Measurements from ENCODE around the gene PTBP1. TPM values are rescaled to one million over a fixed set of nuclear protein-coding genes. Genes with fewer than 3 reads are reported as not detected.

PTBP1 gene
- total RNA-seq, 1 donor from 2014 or later: 237 TPM

DNA sequence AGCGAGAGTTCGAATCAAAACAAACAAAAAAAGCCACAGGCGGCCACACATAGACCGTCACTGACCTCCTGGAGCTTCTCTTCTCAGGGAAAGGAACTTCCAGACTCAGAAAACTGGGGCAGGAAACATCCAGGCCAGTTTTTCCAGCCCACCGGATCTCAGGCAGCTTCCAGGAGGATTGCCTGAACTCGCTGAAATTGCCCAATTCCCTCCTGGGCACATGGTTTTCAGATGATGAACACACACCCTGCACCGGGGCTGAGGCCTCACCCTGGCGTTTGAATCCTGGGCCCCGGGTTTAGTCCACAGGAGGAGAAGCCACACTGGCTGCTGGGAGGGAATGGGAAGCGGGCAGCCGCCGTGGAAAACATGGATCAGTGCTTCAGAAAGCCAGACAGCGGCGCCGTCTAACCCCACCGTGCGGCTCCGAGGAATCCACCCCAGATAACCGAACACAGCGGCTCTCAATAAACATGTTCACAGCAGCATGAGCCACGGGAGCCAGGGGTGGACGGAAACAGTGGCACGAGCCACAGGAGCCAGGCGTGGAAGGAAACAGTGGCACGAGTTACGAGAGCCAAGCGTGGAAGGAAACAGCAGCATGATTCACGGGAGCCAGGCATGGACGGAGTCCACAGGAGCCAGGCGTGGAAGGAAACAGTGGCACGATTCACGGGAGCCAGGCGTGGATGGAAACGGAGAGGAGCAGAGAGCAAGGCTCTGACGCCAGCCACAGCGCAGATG lies 18.2 kb upstream of the PTBP1 start:
- no peak overlapping the region for H3K4me2 ChIP-seq
- no peak overlapping the region for H3K9ac ChIP-seq
- no peaks in the 10 kb centered on the region for H3K9me3 ChIP-seq (ENCODE audit: low read depth)
- Mint-ChIP-seq H3K4me3 (peak overlapping the region; percentile 50), H3K9me3 (no peaks in the 10 kb centered on the region), H3K27me3 (ENCODE audit: insufficient read depth, low read depth) (peaks cover 10% of the 10 kb centered on the region), H3K36me3 (no peaks in the 10 kb centered on the region), H3K4me1 (peaks cover 21% of the 10 kb centered on the region), H3K27ac (peak overlapping the region; percentile 66)
- H3K36me3 ChIP-seq: no peaks in the 10 kb centered on the region
- H3K27ac ChIP-seq: no peak overlapping the region
- H3K4me1 ChIP-seq: peaks cover 18% of the 10 kb centered on the region
- no peak overlapping the region for H3K4me3 ChIP-seq
- TF ChIP-seq, protein P1, sequence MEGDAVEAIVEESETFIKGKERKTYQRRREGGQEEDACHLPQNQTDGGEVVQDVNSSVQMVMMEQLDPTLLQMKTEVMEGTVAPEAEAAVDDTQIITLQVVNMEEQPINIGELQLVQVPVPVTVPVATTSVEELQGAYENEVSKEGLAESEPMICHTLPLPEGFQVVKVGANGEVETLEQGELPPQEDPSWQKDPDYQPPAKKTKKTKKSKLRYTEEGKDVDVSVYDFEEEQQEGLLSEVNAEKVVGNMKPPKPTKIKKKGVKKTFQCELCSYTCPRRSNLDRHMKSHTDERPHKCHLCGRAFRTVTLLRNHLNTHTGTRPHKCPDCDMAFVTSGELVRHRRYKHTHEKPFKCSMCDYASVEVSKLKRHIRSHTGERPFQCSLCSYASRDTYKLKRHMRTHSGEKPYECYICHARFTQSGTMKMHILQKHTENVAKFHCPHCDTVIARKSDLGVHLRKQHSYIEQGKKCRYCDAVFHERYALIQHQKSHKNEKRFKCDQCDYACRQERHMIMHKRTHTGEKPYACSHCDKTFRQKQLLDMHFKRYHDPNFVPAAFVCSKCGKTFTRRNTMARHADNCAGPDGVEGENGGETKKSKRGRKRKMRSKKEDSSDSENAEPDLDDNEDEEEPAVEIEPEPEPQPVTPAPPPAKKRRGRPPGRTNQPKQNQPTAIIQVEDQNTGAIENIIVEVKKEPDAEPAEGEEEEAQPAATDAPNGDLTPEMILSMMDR (IDR thresholded peaks at IDR 0.05): no peak
- TF ChIP-seq EZH2phosphoT487 (IDR thresholded peaks at IDR 0.05): no peak
- TF ChIP-seq EZH2 (IDR thresholded peaks at IDR 0.05): no peak
- H2AFZ ChIP-seq (replicated peaks): peak overlapping the region; percentile 89
- no peaks in the 10 kb centered on the region for H3K27me3 ChIP-seq
- H3K79me2 ChIP-seq (ENCODE audit: low read depth): peaks cover 11% of the 10 kb centered on the region
- H4K20me1 ChIP-seq (ENCODE audit: low read depth): no peaks in the 10 kb centered on the region
- H3F3A ChIP-seq (ENCODE audit: low read depth): peaks cover 26% of the 10 kb centered on the region
- DNase-seq (ENCODE audit: low spot score): no peak

DNA sequence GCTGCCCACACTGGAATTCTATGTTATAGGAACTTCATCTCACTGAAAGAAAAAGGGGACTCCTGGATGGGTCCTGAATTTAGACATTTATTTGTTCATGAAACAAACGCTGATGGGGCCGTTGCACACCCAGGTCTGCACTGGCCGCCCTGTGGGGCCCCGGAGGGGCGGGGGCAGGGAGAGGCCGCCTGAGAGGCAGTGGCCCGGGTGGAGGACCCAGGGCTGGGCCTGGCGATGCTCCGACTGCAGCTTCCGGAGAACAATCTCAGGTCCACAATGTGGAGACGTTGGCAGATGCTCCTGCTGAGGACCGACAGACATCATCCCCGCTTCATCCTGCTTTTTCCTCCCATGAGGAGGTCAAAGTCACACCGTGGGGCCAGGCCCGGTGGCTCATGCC lies 16.3 kb upstream of the PTBP1 start:
- H3K4me2 ChIP-seq: no peak overlapping the region
- H3K4me3 Mint-ChIP-seq: peak overlapping the region; percentile 24
- peaks cover 26% of the 10 kb centered on the region for H3F3A ChIP-seq (ENCODE audit: low read depth)
- TF ChIP-seq EZH2phosphoT487 (IDR thresholded peaks at IDR 0.05) (no peak), EZH2 (IDR thresholded peaks at IDR 0.05) (no peak)
- TF ChIP-seq, protein P1 (IDR thresholded peaks at IDR 0.05): no peak
- peaks cover 18% of the 10 kb centered on the region for H3K4me1 ChIP-seq
- no peaks in the 10 kb centered on the region for H3K27me3 ChIP-seq
- H3K9me3 ChIP-seq (ENCODE audit: low read depth): no peaks in the 10 kb centered on the region
- no peak overlapping the region for H3K9ac ChIP-seq
- no peak overlapping the region for H3K4me3 ChIP-seq
- H3K4me1 Mint-ChIP-seq: peaks cover 24% of the 10 kb centered on the region
- H4K20me1 ChIP-seq (ENCODE audit: low read depth): no peaks in the 10 kb centered on the region
- no peak overlapping the region for H3K27ac ChIP-seq
- no peak overlapping the region for H3K27ac Mint-ChIP-seq
- H3K79me2 ChIP-seq (ENCODE audit: low read depth): peaks cover 17% of the 10 kb centered on the region
- peaks cover 10% of the 10 kb centered on the region for H3K27me3 Mint-ChIP-seq (ENCODE audit: insufficient read depth, low read depth)
- no peaks in the 10 kb centered on the region for H3K9me3 Mint-ChIP-seq
- no peaks in the 10 kb centered on the region for H3K36me3 ChIP-seq
- no peaks in the 10 kb centered on the region for H3K36me3 Mint-ChIP-seq
- no peak for DNase-seq (ENCODE audit: low spot score)
- H2AFZ ChIP-seq (replicated peaks): no peak overlapping the region

DNA sequence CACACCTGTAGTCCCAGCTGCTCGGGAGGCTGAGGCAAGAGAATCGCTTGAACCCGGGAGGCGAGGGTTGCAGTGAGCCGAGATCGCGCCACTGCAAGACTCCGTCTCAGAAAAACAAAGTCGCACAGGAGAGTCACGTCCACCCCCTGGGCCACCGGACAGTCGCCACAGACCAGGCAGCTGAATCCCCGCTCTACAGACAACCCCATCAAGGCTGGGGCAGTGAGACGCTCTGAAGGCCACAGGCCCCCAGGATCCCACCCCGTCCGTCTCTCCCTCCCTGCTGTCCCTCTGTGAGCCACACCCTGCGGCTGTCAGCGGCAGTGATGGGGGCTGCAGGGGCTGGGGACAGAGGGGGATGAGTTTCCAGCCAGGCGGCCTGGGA lies 15.5 kb upstream of the PTBP1 start:
- peaks cover 10% of the 10 kb centered on the region for H3K27me3 Mint-ChIP-seq (ENCODE audit: insufficient read depth, low read depth)
- H3K9me3 Mint-ChIP-seq: no peaks in the 10 kb centered on the region
- peak overlapping the region; percentile 62 for H3K4me2 ChIP-seq
- H3F3A ChIP-seq (ENCODE audit: low read depth): peaks cover 26% of the 10 kb centered on the region
- H2AFZ ChIP-seq (replicated peaks): peak overlapping the region; percentile 90
- no peaks in the 10 kb centered on the region for H4K20me1 ChIP-seq (ENCODE audit: low read depth)
- no peaks in the 10 kb centered on the region for H3K9me3 ChIP-seq (ENCODE audit: low read depth)
- no peaks in the 10 kb centered on the region for H3K36me3 Mint-ChIP-seq
- peak overlapping the region; percentile 80 for H3K27ac ChIP-seq
- peaks cover 20% of the 10 kb centered on the region for H3K4me1 Mint-ChIP-seq
- H3K9ac ChIP-seq: no peak overlapping the region
- no peak for DNase-seq (ENCODE audit: low spot score)
- H3K27ac Mint-ChIP-seq: no peak overlapping the region
- TF ChIP-seq EZH2phosphoT487 (IDR thresholded peaks at IDR 0.05): no peak
- no peak for TF ChIP-seq EZH2 (IDR thresholded peaks at IDR 0.05)
- TF ChIP-seq, protein P1 (IDR thresholded peaks at IDR 0.05): no peak
- peaks cover 17% of the 10 kb centered on the region for H3K79me2 ChIP-seq (ENCODE audit: low read depth)
- no peaks in the 10 kb centered on the region for H3K36me3 ChIP-seq
- H3K4me3 ChIP-seq: peak overlapping the region; percentile 24
- H3K4me1 ChIP-seq: peaks cover 18% of the 10 kb centered on the region
- H3K27me3 ChIP-seq: no peaks in the 10 kb centered on the region
- no peak overlapping the region for H3K4me3 Mint-ChIP-seq

Data from neural progenitor cell (in vitro differentiated cells).